Measurements from ENCODE around the gene C6orf163.

Gene C6orf163

GRCh38 chr6:87333591-87334181 lies 10.9 kb upstream of the C6orf163 start:
- Histone ChIP-seq H3K27ac (ENCODE audit: low read depth, low read length) (no peak overlapping the region), H3K9ac (ENCODE audit: low read length) (no peak overlapping the region), H3K36me3 (ENCODE audit: control insufficient read depth, insufficient read depth, low read length) (no peaks in the 10 kb centered on the region), H3K27me3 (ENCODE audit: control insufficient read depth, insufficient read depth, low read length) (no peaks in the 10 kb centered on the region), H3K9me3 (ENCODE audit: control insufficient read depth, insufficient read depth, low read depth, low read length) (no peaks in the 10 kb centered on the region), H3K4me3 (ENCODE audit: low read depth, low read length) (no peak overlapping the region), H3K4me1 (ENCODE audit: control insufficient read depth, insufficient read depth, low read length) (peaks cover 6% of the 10 kb centered on the region; the same call in 1 of the 2 replicates)

GRCh38 chr6:87334683-87335082 lies 9.9 kb upstream of the C6orf163 start:
- Histone ChIP-seq H3K9ac (ENCODE audit: low read length) (no peak overlapping the region), H3K27me3 (ENCODE audit: control insufficient read depth, insufficient read depth, low read length) (no peaks in the 10 kb centered on the region), H3K9me3 (ENCODE audit: control insufficient read depth, insufficient read depth, low read depth, low read length) (no peaks in the 10 kb centered on the region), H3K36me3 (ENCODE audit: control insufficient read depth, insufficient read depth, low read length) (no peaks in the 10 kb centered on the region), H3K27ac (ENCODE audit: low read depth, low read length) (no peak overlapping the region), H3K4me1 (ENCODE audit: control insufficient read depth, insufficient read depth, low read length) (peaks cover 6% of the 10 kb centered on the region; the same call in 1 of the 2 replicates), H3K4me3 (ENCODE audit: low read depth, low read length) (no peak overlapping the region)

- H3K9ac ChIP-seq (ENCODE audit: low read length) = no peak overlapping the region
- no peaks in the 10 kb centered on the region for H3K9me3 ChIP-seq (ENCODE audit: control insufficient read depth, insufficient read depth, low read depth, low read length)
- H3K4me3 ChIP-seq (ENCODE audit: low read depth, low read length) = no peak overlapping the region
- H3K27me3 ChIP-seq (ENCODE audit: control insufficient read depth, insufficient read depth, low read length) = no peaks in the 10 kb centered on the region
- H3K4me1 ChIP-seq (ENCODE audit: control insufficient read depth, insufficient read depth, low read length) = peaks cover 6% of the 10 kb centered on the region; the same call in 1 of the 2 replicates
- H3K36me3 ChIP-seq (ENCODE audit: control insufficient read depth, insufficient read depth, low read length) = no peaks in the 10 kb centered on the region
- no peak overlapping the region for H3K27ac ChIP-seq (ENCODE audit: low read depth, low read length)
Observed at GRCh38 chr6:87336367-87336766, 8.2 kb upstream of the C6orf163 start.

GRCh38 chr6:87340230-87340629 lies 4.4 kb upstream of the C6orf163 start:
- Histone ChIP-seq H3K4me3 (ENCODE audit: low read depth, low read length) (no peak overlapping the region), H3K4me1 (ENCODE audit: control insufficient read depth, insufficient read depth, low read length) (peaks cover 6% of the 10 kb centered on the region; the same call in 1 of the 2 replicates), H3K36me3 (ENCODE audit: control insufficient read depth, insufficient read depth, low read length) (no peaks in the 10 kb centered on the region), H3K9me3 (ENCODE audit: control insufficient read depth, insufficient read depth, low read depth, low read length) (no peaks in the 10 kb centered on the region), H3K27me3 (ENCODE audit: control insufficient read depth, insufficient read depth, low read length) (no peaks in the 10 kb centered on the region), H3K9ac (ENCODE audit: low read length) (no peak overlapping the region), H3K27ac (ENCODE audit: low read depth, low read length) (no peak overlapping the region)

GRCh38 chr6:87341158-87341557 lies 3.5 kb upstream of the C6orf163 start:
- H3K9ac ChIP-seq (ENCODE audit: low read length) = no peak overlapping the region
- peaks cover 3% of the 10 kb centered on the region; the same call in 1 of the 2 replicates for H3K4me1 ChIP-seq (ENCODE audit: control insufficient read depth, insufficient read depth, low read length)
- H3K27me3 ChIP-seq (ENCODE audit: control insufficient read depth, insufficient read depth, low read length) = no peaks in the 10 kb centered on the region
- H3K36me3 ChIP-seq (ENCODE audit: control insufficient read depth, insufficient read depth, low read length) = no peaks in the 10 kb centered on the region
- no peak overlapping the region for H3K4me3 ChIP-seq (ENCODE audit: low read depth, low read length)
- no peaks in the 10 kb centered on the region for H3K9me3 ChIP-seq (ENCODE audit: control insufficient read depth, insufficient read depth, low read depth, low read length)
- H3K27ac ChIP-seq (ENCODE audit: low read depth, low read length) = no peak overlapping the region

GRCh38 chr6:87341899-87342298 lies 2.7 kb upstream of the C6orf163 start:
- H3K9ac ChIP-seq (ENCODE audit: low read length) = no peak overlapping the region
- no peaks in the 10 kb centered on the region for H3K27me3 ChIP-seq (ENCODE audit: control insufficient read depth, insufficient read depth, low read length)
- no peak overlapping the region for H3K27ac ChIP-seq (ENCODE audit: low read depth, low read length)
- H3K36me3 ChIP-seq (ENCODE audit: control insufficient read depth, insufficient read depth, low read length) = no peaks in the 10 kb centered on the region
- no peaks in the 10 kb centered on the region for H3K9me3 ChIP-seq (ENCODE audit: control insufficient read depth, insufficient read depth, low read depth, low read length)
- H3K4me3 ChIP-seq (ENCODE audit: low read depth, low read length) = no peak overlapping the region
- no peaks in the 10 kb centered on the region for H3K4me1 ChIP-seq (ENCODE audit: control insufficient read depth, insufficient read depth, low read length)

GRCh38 chr6:87342829-87343228 lies 1.8 kb upstream of the C6orf163 start:
- H3K9ac ChIP-seq (ENCODE audit: low read length) = no peak overlapping the region
- no peaks in the 10 kb centered on the region for H3K27me3 ChIP-seq (ENCODE audit: control insufficient read depth, insufficient read depth, low read length)
- no peaks in the 10 kb centered on the region for H3K36me3 ChIP-seq (ENCODE audit: control insufficient read depth, insufficient read depth, low read length)
- no peaks in the 10 kb centered on the region for H3K9me3 ChIP-seq (ENCODE audit: control insufficient read depth, insufficient read depth, low read depth, low read length)
- H3K27ac ChIP-seq (ENCODE audit: low read depth, low read length) = no peak overlapping the region
- no peak overlapping the region for H3K4me3 ChIP-seq (ENCODE audit: low read depth, low read length)
- H3K4me1 ChIP-seq (ENCODE audit: control insufficient read depth, insufficient read depth, low read length) = no peaks in the 10 kb centered on the region

- Histone ChIP-seq H3K4me1 (ENCODE audit: control insufficient read depth, insufficient read depth, low read length) (no peaks in the 10 kb centered on the region), H3K36me3 (ENCODE audit: control insufficient read depth, insufficient read depth, low read length) (no peaks in the 10 kb centered on the region), H3K27me3 (ENCODE audit: control insufficient read depth, insufficient read depth, low read length) (no peaks in the 10 kb centered on the region), H3K27ac (ENCODE audit: low read depth, low read length) (no peak overlapping the region), H3K4me3 (ENCODE audit: low read depth, low read length) (no peak overlapping the region), H3K9me3 (ENCODE audit: control insufficient read depth, insufficient read depth, low read depth, low read length) (no peaks in the 10 kb centered on the region), H3K9ac (ENCODE audit: low read length) (no peak overlapping the region)
Observed at GRCh38 chr6:87346700-87347099, 2.1 kb downstream of the C6orf163 start.

GRCh38 chr6:87349896-87350295 lies 5.3 kb downstream of the C6orf163 start:
- Histone ChIP-seq H3K9me3 (ENCODE audit: control insufficient read depth, insufficient read depth, low read depth, low read length) (no peaks in the 10 kb centered on the region), H3K36me3 (ENCODE audit: control insufficient read depth, insufficient read depth, low read length) (no peaks in the 10 kb centered on the region), H3K27ac (ENCODE audit: low read depth, low read length) (no peak overlapping the region), H3K27me3 (ENCODE audit: control insufficient read depth, insufficient read depth, low read length) (no peaks in the 10 kb centered on the region), H3K9ac (ENCODE audit: low read length) (no peak overlapping the region), H3K4me3 (ENCODE audit: low read depth, low read length) (no peak overlapping the region), H3K4me1 (ENCODE audit: control insufficient read depth, insufficient read depth, low read length) (no peaks in the 10 kb centered on the region)

GRCh38 chr6:87350516-87350915 lies 5.9 kb downstream of the C6orf163 start:
- Histone ChIP-seq H3K4me1 (ENCODE audit: control insufficient read depth, insufficient read depth, low read length) (no peaks in the 10 kb centered on the region), H3K27ac (ENCODE audit: low read depth, low read length) (no peak overlapping the region), H3K36me3 (ENCODE audit: control insufficient read depth, insufficient read depth, low read length) (no peaks in the 10 kb centered on the region), H3K9me3 (ENCODE audit: control insufficient read depth, insufficient read depth, low read depth, low read length) (no peaks in the 10 kb centered on the region), H3K4me3 (ENCODE audit: low read depth, low read length) (no peak overlapping the region), H3K27me3 (ENCODE audit: control insufficient read depth, insufficient read depth, low read length) (no peaks in the 10 kb centered on the region), H3K9ac (ENCODE audit: low read length) (no peak overlapping the region)

GRCh38 chr6:87351583-87351982 lies 7.0 kb downstream of the C6orf163 start:
- Histone ChIP-seq H3K4me3 (ENCODE audit: low read depth, low read length) (no peak overlapping the region), H3K27me3 (ENCODE audit: control insufficient read depth, insufficient read depth, low read length) (no peaks in the 10 kb centered on the region), H3K36me3 (ENCODE audit: control insufficient read depth, insufficient read depth, low read length) (no peaks in the 10 kb centered on the region), H3K27ac (ENCODE audit: low read depth, low read length) (no peak overlapping the region), H3K9ac (ENCODE audit: low read length) (no peak overlapping the region), H3K9me3 (ENCODE audit: control insufficient read depth, insufficient read depth, low read depth, low read length) (no peaks in the 10 kb centered on the region), H3K4me1 (ENCODE audit: control insufficient read depth, insufficient read depth, low read length) (no peaks in the 10 kb centered on the region)

GRCh38 chr6:87356181-87356580 lies 11.6 kb downstream of the C6orf163 start:
- Histone ChIP-seq H3K36me3 (ENCODE audit: control insufficient read depth, insufficient read depth, low read length) (no peaks in the 10 kb centered on the region), H3K9me3 (ENCODE audit: control insufficient read depth, insufficient read depth, low read depth, low read length) (no peaks in the 10 kb centered on the region), H3K4me3 (ENCODE audit: low read depth, low read length) (no peak overlapping the region), H3K9ac (ENCODE audit: low read length) (no peak overlapping the region), H3K27me3 (ENCODE audit: control insufficient read depth, insufficient read depth, low read length) (no peaks in the 10 kb centered on the region), H3K27ac (ENCODE audit: low read depth, low read length) (no peak overlapping the region), H3K4me1 (ENCODE audit: control insufficient read depth, insufficient read depth, low read length) (no peaks in the 10 kb centered on the region)
